NCI-H1105 treated with DMSO at 0.1 percent for 48 hours (cell line): Measurements from ENCODE around the gene BLMH.

Experiments
- DNase-seq: peaks from one replicate; lab custom pipeline; 2025; lab: John Stamatoyannopoulos, UW

BLMH gene

DNA sequence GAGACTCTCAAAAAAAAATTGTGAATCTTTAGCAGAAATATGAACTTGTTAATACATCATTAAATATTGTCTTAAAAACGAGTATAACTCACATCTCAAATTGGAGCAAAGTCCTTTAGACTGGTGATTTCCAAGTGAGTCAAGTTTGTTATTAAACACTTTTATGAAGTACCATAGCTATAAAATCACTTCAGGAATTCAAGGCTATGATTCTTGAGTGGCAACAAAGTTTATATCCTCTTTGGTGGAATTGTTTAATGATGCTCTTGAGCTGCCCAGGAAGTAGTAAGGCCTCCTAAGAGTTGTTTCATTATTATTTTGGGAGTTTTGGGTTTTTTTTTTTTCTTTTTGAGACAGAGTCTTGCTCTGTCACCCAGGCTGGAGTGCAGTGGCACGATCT is 16.7 kb upstream of the BLMH start:
- no peak for DNase-seq

DNA sequence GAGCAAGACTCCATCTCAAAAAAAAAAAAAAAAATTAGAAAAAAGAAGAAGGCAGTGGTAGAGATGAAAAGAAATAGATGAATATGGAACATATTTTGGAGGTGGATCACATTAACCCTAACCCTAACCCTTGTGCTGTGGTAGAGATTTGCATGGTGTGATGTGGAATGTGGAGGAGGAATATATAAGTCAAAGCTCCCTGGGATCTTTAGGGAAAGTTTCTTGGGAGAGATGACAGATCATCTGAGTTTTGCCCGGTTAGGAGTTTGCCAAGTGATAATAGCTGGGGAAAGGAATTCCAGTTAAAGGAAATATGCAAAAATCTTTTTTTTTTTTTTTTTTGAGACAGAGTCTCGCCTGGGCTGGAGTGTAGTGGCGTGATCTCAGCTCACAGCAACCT is 13.0 kb upstream of the BLMH start:
- no peak for DNase-seq

DNA sequence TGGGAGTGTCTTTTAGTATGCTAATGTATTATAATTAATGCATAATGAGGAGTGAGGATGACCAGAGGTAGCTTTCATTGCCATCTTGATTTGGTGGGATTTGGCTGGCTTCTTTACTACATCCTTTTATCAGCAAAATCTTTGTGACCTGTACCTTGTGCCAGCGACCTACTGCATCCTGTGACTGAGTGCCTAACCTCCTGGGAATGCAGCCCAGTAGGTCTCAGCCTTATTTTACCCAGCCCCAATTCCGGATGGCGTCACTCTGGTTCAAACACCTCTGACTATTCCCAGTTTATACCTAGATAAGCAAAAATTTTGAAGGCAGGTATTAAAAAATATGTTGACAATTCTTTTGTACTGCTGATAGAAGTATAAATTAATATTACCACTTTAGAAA is 10.5 kb upstream of the BLMH start:
- DNase-seq = no peak

DNA sequence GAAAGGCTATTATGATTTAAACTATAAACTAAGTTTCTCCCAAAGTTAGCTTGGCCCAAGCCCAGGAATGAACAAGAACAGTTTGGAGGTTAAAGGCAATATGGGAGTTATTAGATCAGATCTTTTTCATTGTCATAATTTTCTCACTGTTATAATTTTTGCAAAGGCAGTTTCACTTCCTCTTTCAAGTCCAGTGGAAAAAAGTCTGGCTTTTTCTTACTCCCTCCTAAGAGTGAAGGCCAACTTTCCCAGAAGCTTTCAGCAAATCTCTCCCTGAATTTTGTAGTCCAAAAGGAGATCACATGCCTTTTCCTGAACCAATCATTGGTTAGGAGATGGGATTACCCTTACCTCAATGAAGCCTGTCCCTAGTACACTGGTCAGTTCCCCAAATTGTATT is 9.1 kb upstream of the BLMH start:
- DNase-seq = no peak

DNA sequence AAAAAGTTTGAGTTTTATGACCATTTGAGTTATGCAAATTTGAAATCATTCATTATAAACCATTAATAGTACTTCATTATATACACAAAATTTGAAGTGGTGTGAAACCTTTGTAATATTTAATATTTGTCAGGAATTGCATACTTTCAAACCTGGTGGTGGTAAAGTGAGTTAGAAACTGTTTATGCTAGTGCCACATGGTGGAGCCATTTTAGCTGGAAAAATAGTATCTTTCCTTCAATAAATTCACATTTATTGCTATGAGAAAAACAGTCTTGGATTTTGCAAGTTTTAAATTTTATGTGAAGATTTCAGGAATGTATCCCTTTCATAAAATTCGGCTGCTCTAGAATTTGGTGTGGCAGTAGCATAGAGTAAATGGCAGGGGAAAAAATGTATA is 7.3 kb upstream of the BLMH start:
- DNase-seq = no peak

DNA sequence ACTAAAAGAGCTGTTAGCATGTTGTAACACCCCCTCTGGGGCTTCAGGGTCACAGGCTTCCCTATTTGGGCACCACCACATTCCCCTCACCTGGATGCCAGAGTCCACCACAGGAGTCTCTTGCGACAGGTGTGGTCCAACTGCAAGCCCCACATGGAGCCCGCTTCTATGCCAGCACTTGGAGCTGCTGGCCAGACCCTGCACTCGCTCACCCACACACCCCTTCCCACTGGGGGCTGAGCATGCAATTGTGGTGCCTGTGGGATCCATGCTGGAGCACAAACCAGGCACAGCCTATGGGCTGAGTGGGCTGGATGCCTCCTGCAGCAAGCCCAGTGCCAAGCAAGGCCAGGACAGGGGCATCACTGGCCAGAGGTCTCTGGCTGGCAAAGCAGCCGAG is 6.0 kb upstream of the BLMH start:
- no peak for DNase-seq

DNA sequence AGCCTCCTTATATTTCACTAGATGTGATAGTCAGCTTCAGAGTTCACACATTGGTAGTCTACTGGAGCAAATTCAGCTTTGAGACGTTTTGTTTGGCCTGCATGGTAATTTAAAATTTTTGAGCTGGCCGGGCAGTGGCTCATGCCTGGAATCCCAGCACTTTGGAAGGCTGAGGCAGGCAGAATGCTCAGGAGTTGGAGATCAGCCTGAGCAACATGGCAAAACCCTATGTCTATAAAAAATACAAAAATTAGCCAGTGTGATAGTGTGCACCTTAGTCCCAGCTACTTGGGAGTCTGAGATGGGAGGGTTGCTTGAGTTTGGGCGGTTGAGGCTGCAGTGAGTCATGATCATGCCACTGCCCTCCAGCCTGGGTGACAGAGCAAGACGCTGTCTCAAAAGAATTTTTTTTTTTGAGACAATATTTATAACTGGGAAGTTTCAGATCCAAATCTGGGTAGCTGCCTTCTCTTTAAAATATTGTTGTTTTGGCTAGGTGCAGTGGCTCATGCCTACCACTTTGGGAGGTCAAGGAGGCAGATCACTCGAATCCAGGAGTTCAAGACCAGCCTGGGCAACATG is 4.8 kb upstream of the BLMH start:
- no peak for DNase-seq

DNA sequence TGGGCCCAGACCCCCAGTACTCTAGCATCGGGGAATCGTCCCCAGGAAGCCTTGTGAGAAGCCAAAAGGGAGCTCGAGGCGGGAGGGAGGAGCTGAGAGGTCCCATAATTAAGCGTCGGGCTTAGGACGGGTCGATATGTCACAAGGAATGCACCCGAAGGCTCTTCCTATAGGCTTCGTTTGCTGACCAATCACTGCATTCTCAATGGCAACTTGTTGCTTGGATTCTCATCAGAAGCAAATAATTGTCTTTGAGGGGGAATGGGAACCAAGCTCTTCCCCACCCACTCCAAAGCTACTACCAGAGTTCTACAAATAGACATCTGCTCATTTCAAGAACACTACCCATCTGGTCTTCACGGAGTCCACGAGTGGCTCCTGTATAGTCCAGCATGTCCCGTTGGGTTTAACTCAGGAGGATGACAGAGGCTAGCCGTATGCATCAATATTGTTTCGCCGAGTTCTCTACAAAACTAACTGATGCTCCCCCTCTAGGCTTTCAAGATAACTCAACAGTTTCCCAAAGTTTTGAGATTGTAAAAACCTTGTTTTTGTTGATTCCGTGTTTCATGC is 628 bp upstream of the BLMH start:
- peak; percentile 61 for DNase-seq

DNA sequence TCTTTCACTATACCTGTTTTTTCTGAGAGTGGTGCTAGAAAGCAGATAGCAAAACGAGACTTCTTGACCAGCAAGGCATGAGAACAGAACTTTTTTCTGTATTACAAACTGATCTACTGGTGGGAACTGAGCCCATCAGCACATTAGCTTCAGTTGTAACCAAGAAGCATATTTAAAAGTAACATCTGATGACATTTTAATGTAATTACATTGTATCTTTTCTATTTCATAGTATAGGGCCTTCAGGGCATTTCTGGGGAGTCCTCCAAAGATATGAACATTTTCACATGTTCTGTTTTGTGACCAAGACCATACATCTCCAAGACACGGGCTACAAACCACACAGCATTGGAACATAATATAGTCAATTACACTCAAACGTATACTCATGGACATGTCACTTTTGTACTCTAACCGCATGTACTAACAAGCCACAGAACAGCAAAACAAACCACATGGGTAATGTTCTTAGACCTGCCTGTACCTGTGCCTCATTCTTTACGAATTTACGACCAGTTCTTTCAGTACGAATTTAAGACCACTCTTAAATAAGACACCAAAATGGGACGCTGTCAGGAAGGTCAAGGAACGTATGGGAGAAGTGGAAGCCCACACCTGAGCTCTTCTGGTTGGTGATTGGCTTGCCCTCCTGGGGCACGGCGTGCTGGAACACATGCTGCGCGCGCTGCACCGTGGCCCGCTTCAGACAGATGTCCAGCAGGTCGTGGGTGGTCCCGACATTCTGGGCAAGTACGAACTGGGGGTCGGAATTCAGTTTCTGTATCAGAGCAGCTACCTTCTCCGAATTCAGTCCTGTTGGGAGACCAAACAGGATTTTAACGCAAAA is 825 bp downstream of the BLMH start:
- peak; percentile 51 for DNase-seq

DNA sequence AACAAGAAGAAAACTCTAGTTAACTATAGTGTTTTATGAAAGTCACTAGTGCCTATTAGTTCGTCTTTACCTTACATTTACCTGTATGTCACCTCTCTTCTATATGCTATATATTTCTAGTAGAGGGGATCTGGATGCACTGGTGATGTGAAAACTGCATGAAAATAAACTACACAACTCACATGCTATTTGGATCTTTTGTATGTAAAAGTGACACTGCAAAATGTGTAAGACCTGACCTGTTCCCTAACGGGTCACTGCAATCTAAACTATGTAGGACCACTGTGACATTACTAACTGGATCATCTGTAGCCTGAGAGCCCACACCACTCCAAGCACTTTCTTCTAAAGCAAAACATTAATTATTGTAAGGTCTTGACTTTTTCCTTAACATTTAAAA is 1.7 kb downstream of the BLMH start:
- DNase-seq = no peak

DNA sequence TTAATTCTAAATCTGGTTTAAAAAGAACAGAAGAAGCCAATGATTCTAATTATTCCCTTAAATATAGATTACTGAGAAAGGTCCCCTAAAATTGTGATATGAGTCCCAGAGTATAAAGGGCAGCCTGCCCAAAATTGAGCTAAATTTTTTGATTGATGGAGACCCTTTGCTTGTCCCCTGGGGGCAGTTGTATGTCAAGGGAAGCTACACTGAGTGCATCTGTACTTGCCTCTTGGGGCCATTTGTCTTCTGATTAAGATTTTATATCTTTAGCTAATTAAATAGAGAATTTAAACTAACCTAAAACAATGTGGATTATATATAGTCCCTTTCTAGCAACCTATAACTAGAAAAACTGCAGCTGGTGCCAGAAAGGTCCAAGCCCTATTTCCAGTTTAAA is 12.6 kb downstream of the BLMH start:
- DNase-seq = no peak

DNA sequence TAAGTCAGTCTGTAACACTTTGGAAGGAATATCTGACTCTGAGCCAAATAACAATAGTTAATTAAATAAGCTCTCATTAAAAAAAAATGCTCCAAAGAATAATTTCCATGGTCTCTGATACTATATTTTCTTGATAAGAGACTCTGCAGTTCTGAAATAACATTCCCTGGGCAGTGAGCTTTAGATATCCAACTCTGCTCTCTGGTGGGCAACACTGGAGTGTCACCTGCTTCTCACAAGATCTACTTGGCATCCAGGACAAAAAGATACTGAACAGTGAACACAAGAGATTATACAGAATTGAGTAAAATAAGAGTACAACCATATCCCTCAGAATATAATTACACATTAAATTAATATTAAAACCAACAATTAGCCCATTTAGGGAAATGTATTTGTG is 13.7 kb downstream of the BLMH start:
- peak; percentile 31 for DNase-seq

DNA sequence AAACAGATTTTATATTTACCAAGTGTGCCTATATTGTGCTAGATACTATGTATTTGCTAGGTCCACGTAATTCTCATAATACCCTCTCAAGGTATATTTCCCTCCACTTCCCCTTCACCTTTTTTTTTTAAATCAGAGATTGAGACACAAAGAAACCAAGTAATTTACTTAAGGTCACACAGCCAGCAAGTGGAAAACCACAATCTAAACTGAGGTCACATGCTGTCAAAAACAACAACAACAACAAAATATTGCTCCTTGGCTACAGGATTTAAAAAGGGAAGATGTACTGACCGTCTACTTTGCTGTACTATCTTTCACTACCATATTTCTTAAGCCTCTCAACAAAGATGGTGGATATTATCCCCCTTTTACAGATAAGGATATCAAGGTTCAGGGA is 15.8 kb downstream of the BLMH start:
- no peak for DNase-seq

DNA sequence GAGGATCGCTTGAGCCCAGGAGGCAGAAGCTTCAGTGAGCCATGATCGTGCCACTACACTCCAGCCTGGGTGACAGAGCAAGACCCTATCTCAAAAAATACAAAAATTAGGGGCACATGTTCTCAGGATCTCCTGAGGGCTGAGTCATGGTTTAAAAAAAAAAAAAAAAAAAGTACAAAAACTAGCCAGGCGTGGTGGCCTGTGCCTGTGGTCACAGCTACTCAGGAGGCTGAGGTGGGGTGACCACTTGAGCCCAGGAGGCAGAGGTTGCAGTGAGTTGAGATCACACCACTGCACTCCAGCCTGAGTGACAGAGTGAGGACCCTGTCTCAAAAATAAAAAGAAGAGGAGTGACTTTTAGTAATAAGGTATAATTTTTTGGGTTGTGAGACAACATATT is 16.9 kb downstream of the BLMH start:
- no peak for DNase-seq

DNA sequence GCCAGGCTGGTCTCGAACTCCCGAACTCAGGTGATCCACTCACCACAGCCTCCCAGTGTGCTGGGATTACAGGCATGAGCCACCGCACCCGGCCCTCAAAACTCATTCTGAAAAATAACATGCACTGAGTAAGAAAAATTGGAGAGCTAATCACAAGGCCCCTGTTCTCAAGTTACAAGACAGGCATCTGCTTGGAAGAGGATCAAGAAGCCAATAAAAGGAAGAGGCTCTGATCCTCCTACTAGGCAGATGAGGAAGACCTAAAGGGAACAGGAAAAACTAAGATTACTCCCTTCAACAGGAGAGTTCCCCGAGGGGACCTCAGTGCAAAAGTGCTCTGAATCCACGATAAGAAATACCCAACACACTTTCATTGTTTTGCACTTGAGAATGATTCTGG is 18.4 kb downstream of the BLMH start:
- DNase-seq = no peak

DNA sequence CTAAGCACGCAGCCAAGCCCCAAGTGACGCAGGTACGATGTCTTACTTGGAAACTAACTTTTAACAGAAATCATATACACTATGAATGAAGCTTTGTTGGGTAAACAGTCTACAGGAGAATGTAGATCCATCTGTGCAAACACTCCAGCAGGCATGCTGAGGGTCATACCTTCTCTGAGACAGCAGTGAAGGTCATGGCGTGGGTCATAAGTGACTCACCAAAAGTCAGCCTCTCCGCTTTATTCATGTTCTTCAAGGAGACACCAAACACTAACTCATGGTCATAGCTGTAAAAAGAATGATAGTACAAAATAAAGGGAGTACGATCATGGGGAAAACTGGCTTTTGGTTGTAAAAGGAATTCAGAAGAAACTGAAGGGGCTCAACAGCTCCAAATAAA is 20.6 kb downstream of the BLMH start:
- no peak for DNase-seq

DNA sequence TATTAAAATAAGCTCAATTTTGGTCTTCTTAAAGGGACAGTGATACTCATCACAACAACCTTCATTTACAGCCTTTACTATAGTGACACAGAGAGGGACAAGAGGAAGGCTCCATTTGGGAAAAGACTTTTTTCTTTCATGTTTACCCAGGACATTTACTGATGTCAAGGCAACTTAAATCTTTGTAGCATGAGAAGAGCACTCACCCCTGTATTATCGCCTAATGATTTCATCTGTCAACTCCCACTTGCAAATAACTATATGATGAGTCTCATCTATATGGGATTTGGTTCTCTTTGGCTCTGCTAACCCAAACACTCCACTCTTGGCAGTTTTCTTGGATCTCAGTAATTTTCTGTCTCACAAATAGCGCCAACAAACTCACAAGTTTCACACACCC is 24.1 kb downstream of the BLMH start:
- DNase-seq = no peak

DNA sequence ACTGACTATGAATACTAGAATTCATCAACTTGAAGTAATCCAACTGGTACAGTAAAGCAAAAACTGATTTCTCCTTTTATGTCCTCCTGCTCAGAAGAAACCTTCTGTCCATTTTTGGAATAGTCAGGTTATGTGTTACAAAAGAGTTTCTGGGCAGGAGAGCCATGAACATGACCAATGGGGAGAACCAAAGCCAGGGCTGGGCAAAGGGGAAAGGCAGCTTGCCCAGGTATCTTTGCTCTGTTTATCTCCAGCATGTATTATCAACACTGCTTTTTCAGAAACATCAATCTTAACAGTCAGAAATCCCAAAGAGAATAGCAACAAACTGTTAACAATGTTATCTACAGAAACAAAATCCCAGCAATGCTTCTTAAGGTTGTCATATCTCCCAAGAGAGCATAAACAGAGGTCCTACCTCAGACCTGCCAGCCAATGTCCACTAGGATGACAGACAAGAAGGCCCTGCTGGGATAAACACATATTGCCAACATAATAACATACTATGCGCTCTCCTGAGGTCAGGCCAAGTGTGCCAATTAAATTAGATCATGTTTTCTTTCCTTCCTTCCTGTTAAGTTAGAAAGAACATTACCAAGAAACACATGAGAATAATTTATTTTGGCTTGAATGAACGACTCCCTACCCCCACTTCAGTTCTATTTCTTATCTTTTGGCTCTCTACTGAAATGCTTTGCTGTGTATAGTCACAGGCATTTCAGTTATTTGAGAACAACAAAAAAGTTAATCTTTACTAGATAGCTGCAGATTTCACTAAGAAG is 28.0 kb downstream of the BLMH start:
- no peak for DNase-seq

DNA sequence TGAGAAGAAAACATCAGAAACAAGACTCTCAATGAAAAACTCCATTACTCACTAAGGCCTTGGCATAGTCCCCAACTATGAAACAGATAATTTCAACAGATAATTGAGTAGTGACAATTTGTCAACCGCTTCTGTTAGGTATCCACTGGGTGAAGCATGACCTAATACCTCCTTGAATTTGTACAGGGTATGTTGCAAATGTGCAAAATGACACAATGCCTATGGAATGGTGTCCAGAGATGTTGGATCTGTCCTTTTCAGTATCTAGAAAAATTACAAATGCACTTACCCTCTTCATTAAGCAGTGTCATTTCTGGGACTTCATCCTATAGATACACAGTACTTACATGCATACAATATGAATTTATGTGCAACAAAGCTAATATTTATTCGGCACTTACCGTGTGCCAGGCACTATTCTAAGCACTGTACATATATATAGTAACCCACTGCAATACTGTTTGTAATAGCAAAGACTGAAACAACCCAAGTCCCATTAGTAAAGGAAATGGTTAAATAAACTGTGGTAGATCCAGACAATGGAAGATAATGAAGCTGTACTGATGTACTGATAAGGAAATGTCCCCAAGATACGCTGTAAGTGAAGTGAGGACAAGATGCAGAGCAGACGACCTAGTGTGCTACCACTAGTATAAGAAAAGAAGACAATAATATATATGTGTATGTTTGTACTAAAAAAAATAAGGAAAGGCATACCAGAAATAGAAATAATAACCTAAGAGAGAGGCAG is 34.8 kb downstream of the BLMH start:
- DNase-seq = no peak

DNA sequence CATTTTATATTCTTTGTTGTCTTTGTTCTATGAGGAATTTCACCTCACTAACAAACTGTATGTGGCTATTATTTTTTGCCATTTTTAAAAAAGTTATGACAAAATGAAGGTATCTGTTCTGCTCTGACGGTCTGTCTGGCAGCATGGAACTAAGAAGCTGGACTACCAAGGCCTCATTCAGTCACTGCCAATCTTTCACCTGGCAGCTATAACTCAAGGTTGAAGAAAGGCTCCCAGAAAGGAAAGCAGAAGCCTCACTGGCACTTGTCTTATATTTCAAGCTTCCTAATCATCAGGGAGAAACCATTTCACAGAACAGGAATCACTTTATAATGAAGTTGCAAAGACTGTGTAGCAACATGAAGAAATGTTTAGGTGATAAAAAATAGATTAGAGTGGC is 37.6 kb downstream of the BLMH start:
- no peak for DNase-seq

DNA sequence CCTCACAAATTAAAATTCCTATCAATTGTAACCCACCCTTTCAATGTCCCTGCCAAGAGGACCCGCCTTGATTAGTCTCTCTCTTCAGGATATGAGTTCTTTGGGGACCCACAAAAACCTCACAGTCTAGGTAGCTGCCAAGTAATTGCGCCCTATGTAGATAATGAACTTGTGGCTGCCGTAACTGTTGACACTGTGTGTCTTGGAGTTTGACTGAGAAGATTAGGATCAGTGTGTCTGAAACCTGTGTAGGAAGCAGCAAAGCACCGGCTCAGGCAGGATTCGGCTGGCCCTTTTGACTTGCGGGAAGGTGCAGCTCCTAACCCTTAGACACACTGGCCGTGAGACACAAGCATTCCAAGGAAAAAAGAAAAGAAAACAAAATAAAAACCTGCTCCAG is 38.4 kb downstream of the BLMH start:
- DNase-seq = no peak

DNA sequence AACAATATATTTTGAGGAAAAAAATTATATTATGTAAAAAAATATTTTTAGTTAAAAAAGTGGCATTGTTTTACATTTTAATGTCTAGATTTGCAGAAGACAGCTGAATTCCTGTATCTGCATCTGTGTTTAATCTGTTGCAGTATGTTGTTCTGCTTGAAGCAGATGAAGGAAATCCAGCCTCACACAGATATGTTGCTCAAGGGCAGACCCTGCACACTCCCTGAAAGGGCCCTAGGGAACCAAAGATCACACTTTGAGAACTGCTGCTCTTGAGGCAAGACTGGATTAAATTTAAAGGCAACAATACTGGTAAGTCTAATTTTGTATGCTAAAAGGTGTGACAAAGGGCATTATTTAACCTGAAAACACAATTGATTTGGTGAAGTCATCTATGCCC is 39.8 kb downstream of the BLMH start:
- no peak for DNase-seq
